GM12878 (cell line): ENCODE data around the gene TNFRSF8. TPM values are rescaled to one million over a fixed set of nuclear protein-coding genes. Genes with fewer than 3 reads are reported as not detected.

ENCODE experiments used
- ATAC-seq: fragments of 200-7000 bp; cut with Tn5 transposase; 3 replicates; pipeline ENCODE4 v1.9.1; 2020; ENCODE audit warnings: mild to moderate bottlenecking, moderate library complexity
- BruUV-seq: library from RNA; stranded (reverse); fragments of 400-500 nt; replicated peaks from 2 replicates; lab custom pipeline; 2021; lab: Mats Ljungman, UMichigan
- CTCF ChIA-PET: fragments of 300-600 bp; sonication (Branson Sonifier 250); formaldehyde crosslinking; extraction: SDS; loops from one replicate; lab custom pipeline; 2021; ENCODE audit warnings: inconsistent platforms; lab: Yijun Ruan, JAX
- POLR2A ChIA-PET: fragments of 350-600 bp; formaldehyde crosslinking; extraction: SDS; loops from one replicate; lab custom pipeline; 2021; ENCODE audit warnings: inconsistent platforms; lab: Charles Lee
- RAD21 ChIA-PET: fragments of 300-600 bp; sonication (Branson Sonifier 250); formaldehyde crosslinking; loops from one replicate; lab custom pipeline; 2023; ENCODE audit warnings: antibody characterized with exemption; ENCODE audit not compliant: unreplicated experiment; lab: Charles Lee
- SMC1A ChIA-PET: fragments of 300-600 bp; sonication (Branson Sonifier 250); formaldehyde crosslinking; loops from one replicate; lab custom pipeline; 2023; ENCODE audit not compliant: unreplicated experiment, uncharacterized antibody; lab: Charles Lee
- DNase-seq: peaks from one replicate; pipeline ENCODE4 v3.0.0-alpha.2; 2011; ENCODE audit warnings: low read depth, low spot score
- FAIRE-seq: peaks from 3 replicates; lab custom pipeline; 2011; peaks lifted over from hg19 to GRCh38; lab: Jason Lieb, UNC
- H2AFZ ChIP-seq: 2 replicates; pipeline ENCODE4 v1.6.0; 2011; ENCODE audit warnings: low read depth, low read length, control low read depth; ENCODE audit not compliant: control insufficient read depth
- H3K27ac ChIP-seq: 2 replicates; pipeline ENCODE4 v1.5.1; 2011; ENCODE audit warnings: control low read depth; ENCODE audit not compliant: control insufficient read depth, insufficient read depth
- H3K27me3 ChIP-seq, 2 experiments: replicated peaks in 1 of 2; 2 replicates each; pipeline versions ENCODE4 v1.6.0 to v1.6.1; 2011; ENCODE audit warnings: low read length in 1 of 2; ENCODE audit not compliant: control insufficient read depth in 2 of 2, insufficient read depth in 2 of 2
- H3K36me3 ChIP-seq, 2 experiments: 2 replicates each; pipeline ENCODE4 v1.5.1; 2011; ENCODE audit warnings: low read length in 1 of 2; ENCODE audit not compliant: control insufficient read depth in 2 of 2, insufficient read depth in 2 of 2
- H3K4me1 ChIP-seq: 2 replicates; pipeline ENCODE4 v1.6.1; 2011; ENCODE audit warnings: mild to moderate bottlenecking, low read length, moderate library complexity, mixed read lengths; ENCODE audit not compliant: control insufficient read depth, insufficient read depth
- H3K4me2 ChIP-seq: 2 replicates; pipeline ENCODE4 v1.6.0; 2011; ENCODE audit warnings: control low read depth; ENCODE audit not compliant: control insufficient read depth, insufficient read depth
- H3K4me3 ChIP-seq: fragments of 200-600 bp; sonication (generic); 2 replicates; pipeline ENCODE4 v1.5.1; 2016
- H3K79me2 ChIP-seq: 2 replicates; pipeline ENCODE4 v1.6.0; 2011; ENCODE audit warnings: low read length; ENCODE audit not compliant: control insufficient read depth, insufficient read depth
- H3K9ac ChIP-seq: 2 replicates; pipeline ENCODE4 v1.8.0; 2011; ENCODE audit warnings: low read length, control low read depth, mixed read lengths; ENCODE audit not compliant: control insufficient read depth, insufficient read depth
- H3K9me3 ChIP-seq: replicated peaks from 3 replicates; pipeline ENCODE4 v1.5.1; 2011; ENCODE audit warnings: mild to moderate bottlenecking, low read length; ENCODE audit not compliant: control insufficient read depth, insufficient read depth
- H4K20me1 ChIP-seq: 2 replicates; pipeline ENCODE4 v1.6.0; 2011; ENCODE audit not compliant: control insufficient read depth, insufficient read depth
- POLR2A ChIP-seq: IDR thresholded peaks from 2 replicates; pipeline ENCODE4 v1.6.1; 2011; ENCODE audit warnings: low read depth, mild to moderate bottlenecking, low read length
- REST ChIP-seq: IDR thresholded peaks from 2 replicates; pipeline ENCODE4 v1.6.1; 2012; ENCODE audit warnings: mild to moderate bottlenecking, low read depth, low read length
- WGBS: methylation state at CpG from one replicate; pipeline ENCODE4 v1.1.6; 2016; ENCODE audit warnings: low lambda C conversion rate; ENCODE audit not compliant: insufficient replicate concordance, insufficient coverage; ENCODE audit errors: missing lambda C conversion rate; 5-methylcytosine and 5-hydroxymethylcytosine counted together
- in situ Hi-C: fragments of 300-500 bp; cut with MboI; formaldehyde crosslinking; loops from 9 replicates; pipeline ENCODE4 v1.14.3; 2018; ENCODE audit warnings: mixed read lengths
- intact Hi-C: fragments of 100-400 bp; cut with micrococcal nuclease; formaldehyde crosslinking; loops from one replicate; pipeline ENCODE4 v1.14.2; 2022; ENCODE audit not compliant: unreplicated experiment
- polyA plus RNA-seq, 11 experiments: library from polyadenylated mRNA; depleted of rRNA in 4 of 11; unstranded in 6 of 11; stranded (reverse) in 5 of 11; fragments of >200 nt; fragmentation: Nextera tagmentation in 4 of 11; fragmentation: Illumina TruSeq in 1 of 11; extraction: Ambion mirVana in 4 of 11; extraction: Trizol in 1 of 11; gene quantifications; 1 replicate in 1 of 11; 2 replicates in 10 of 11; pipeline versions ENCODE4 v1.2.1 to v1.2.3, GENCODE V29; 2011 to 2016; ENCODE audit warnings: inconsistent platforms in 2 of 11, missing spikeins in 2 of 11, low read depth in 1 of 11
- total RNA-seq, 4 experiments: library from RNA; depleted of rRNA in 3 of 4; stranded (reverse); fragments of >200 nt in 3 of 4; fragmentation: Illumina TruSeq in 1 of 4; extraction: Trizol in 1 of 4; gene quantifications; 2 replicates each; pipeline versions ENCODE4 v1.2.1 to v1.2.3, GENCODE V29; 2013 to 2021

The TNFRSF8 gene
- total and polyA plus RNA-seq, 10 of the 15 experiments (the other 5 are each of a cell fraction or from before 2014, with no cell fraction given) = 9.8 to 114 (median 58.8) TPM

- WGBS = 87% methylated on average over 7 of the region's 7 CpGs
- BruUV-seq = no TSS peak
- Histone ChIP-seq H3K4me1 (peaks cover 41% of the 10 kb centered on the region), H3K27me3 (no peaks in the 10 kb centered on the region), H3K36me3 (peaks cover 10% of the 10 kb centered on the region in 2 experiments), H3K9ac (no peak overlapping the region), H3K27ac (no peak overlapping the region), H3K79me2 (peaks cover 50% of the 10 kb centered on the region), H3K4me3 (no peak overlapping the region), H2AFZ (no peak overlapping the region), H3K4me2 (no peak overlapping the region), H4K20me1 (peaks cover 5% of the 10 kb centered on the region; the same call in 1 of the 2 replicates), H3K9me3 (no peaks in the 10 kb centered on the region)
- POLR2A ChIA-PET = no interaction called here
- DNase-seq (no peak), ATAC-seq (no peak), FAIRE-seq (no peak)
- SMC1A ChIA-PET = interaction anchor here (0.7 kb wide), 1 partner anchor 7 kb away, joined by 3 read pairs; no protein-coding TSS in a partner anchor
- in situ Hi-C loops = no loop called here
- intact Hi-C loops = no loop called here
- RAD21 ChIA-PET = no interaction called here
- CTCF ChIA-PET = interaction anchor here (1.4 to 3.7 kb wide), 2 partner anchors 11 to 56 kb away, joined by 3 to 28 read pairs; no protein-coding TSS in a partner anchor
- no peak for TF ChIP-seq REST
- peak; percentile 17; the same call in 1 of the 2 replicates for TF ChIP-seq POLR2A
These were observed 117.8 kb downstream of the TNFRSF8 start for GRCh38 chr1:12180903-12181302.
